Activated CD8-positive, alpha-beta T cell treated with anti-CD3 and anti-CD28 coated beads for 36 hours (primary cell): ENCODE data around the gene DCUN1D1. TPM values are rescaled to one million over a fixed set of nuclear protein-coding genes. Genes with fewer than 3 reads are reported as not detected.

ENCODE experiments used
- total RNA-seq, 2 experiments: library from RNA; stranded (reverse); gene quantifications; one replicate each; pipeline ENCODE4 v1.2.3, GENCODE V29; 2021

Gene DCUN1D1
- total RNA-seq, 2 experiments from 2014 or later, result 39.6 to 43.2 TPM

Other genes with a start within 250 kb of the DCUN1D1 start
- gene ATP11B, start 187.0 kb downstream of the DCUN1D1 start, total RNA-seq, result 10 to 100 TPM; 85.7 to 95.3 TPM
- gene MCCC1, start 119.0 kb upstream of the DCUN1D1 start, total RNA-seq, result 10 to 100 TPM; 35.0 to 38.0 TPM
- 1 to 10 TPM; 8.5 to 9.0 TPM for gene LAMP3, start 182.2 kb upstream of the DCUN1D1 start, total RNA-seq